Fibroblast of lung (primary cell): Measurements from ENCODE around the gene TAGAP. TPM values are rescaled to one million over a fixed set of nuclear protein-coding genes. Genes with fewer than 3 reads are reported as not detected.
"Not testable (repeated sequence)": the region's sequence is repeated elsewhere in the genome, so short reads cannot be mapped to it uniquely, and the experiment has no call there.

ENCODE experiments used
- DNase-seq, 2 donors: peaks; one replicate each; pipeline versions ENCODE4 v3.0.0 to v3.0.0-alpha.2; 2010; ENCODE audit warnings: low read depth in 2 of 2
- H2AFZ ChIP-seq: 2 replicates; pipeline ENCODE4 v1.5.1; 2012; ENCODE audit warnings: low read length, control low read depth, inconsistent platforms
- H3K27ac ChIP-seq: 2 replicates; pipeline ENCODE4 v1.5.1; 2011; ENCODE audit warnings: low read length, control low read depth; ENCODE audit not compliant: insufficient read depth
- H3K27me3 ChIP-seq: 2 replicates; pipeline ENCODE4 v1.5.1; 2011; ENCODE audit warnings: mild to moderate bottlenecking, low read length; ENCODE audit not compliant: control insufficient read depth, insufficient read depth
- H3K36me3 ChIP-seq: 2 replicates; pipeline ENCODE4 v1.5.1; 2011; ENCODE audit warnings: low read length; ENCODE audit not compliant: control insufficient read depth, insufficient read depth
- H3K4me1 ChIP-seq: 2 replicates; pipeline ENCODE4 v1.5.1; 2011; ENCODE audit warnings: low read length; ENCODE audit not compliant: control insufficient read depth, insufficient read depth; ENCODE audit errors: extremely low read depth
- H3K4me2 ChIP-seq: 2 replicates; pipeline ENCODE4 v1.5.1; 2011; ENCODE audit warnings: low read length, control low read depth; ENCODE audit not compliant: insufficient read depth; ENCODE audit errors: extremely low read depth
- H3K4me3 ChIP-seq, 4 experiments: fragments of 200-600 bp in 1 of 4; sonication (generic) in 1 of 4; replicated peaks in 1 of 4; 2 replicates each; pipeline ENCODE4 v1.5.1; 2011 to 2016; ENCODE audit warnings: low read length in 4 of 4, low read depth in 3 of 4, mild to moderate bottlenecking in 3 of 4, control low read depth in 2 of 4, inconsistent platforms in 1 of 4, mixed read lengths in 1 of 4; ENCODE audit not compliant: insufficient read depth in 1 of 4; ENCODE audit errors: control extremely low read depth in 1 of 4
- H3K79me2 ChIP-seq: 2 replicates; pipeline ENCODE4 v1.5.1; 2012; ENCODE audit warnings: mild to moderate bottlenecking, low read length, inconsistent platforms; ENCODE audit not compliant: control insufficient read depth, insufficient read depth
- H3K9ac ChIP-seq: 2 replicates; pipeline ENCODE4 v1.5.1; 2011; ENCODE audit warnings: mild to moderate bottlenecking, low read length, control low read depth; ENCODE audit not compliant: insufficient read depth
- H3K9me3 ChIP-seq: 2 replicates; pipeline ENCODE4 v1.5.1; 2012; ENCODE audit warnings: low read depth, low read length; ENCODE audit not compliant: control insufficient read depth, insufficient read depth
- H4K20me1 ChIP-seq: 2 replicates; pipeline ENCODE4 v1.5.1; 2011; ENCODE audit warnings: low read length; ENCODE audit not compliant: control insufficient read depth, insufficient read depth; ENCODE audit errors: extremely low read depth
- CTCF ChIP-seq, 2 donors: IDR thresholded peaks in 1 of 2; conservative IDR thresholded peaks in 1 of 2; 1 replicate in 1 of 2; 2 replicates in 1 of 2; pipeline ENCODE4 v1.5.1; 2011 to 2012; ENCODE audit warnings: low read length in 2 of 2, control low read depth in 1 of 2, inconsistent platforms in 1 of 2, low read depth in 1 of 2, mild to moderate bottlenecking in 1 of 2
- EZH2 ChIP-seq: IDR thresholded peaks from 2 replicates; pipeline ENCODE4 v1.5.1; 2012; ENCODE audit warnings: low read length, control low read depth, mild to moderate bottlenecking; ENCODE audit errors: missing control alignments
- polyA plus RNA-seq, 2 donors: library from polyadenylated mRNA; depleted of rRNA in 1 of 2; stranded (reverse) in 1 of 2; unstranded in 1 of 2; fragments of >200 nt; gene quantifications; 2 replicates each; pipeline ENCODE4 v1.2.1, GENCODE V29; 2011 to 2012; ENCODE audit warnings: missing spikeins in 1 of 2
- total RNA-seq: library from RNA; depleted of rRNA; stranded (reverse); fragments of >200 nt; gene quantifications from 2 replicates; pipeline ENCODE4 v1.2.1, GENCODE V29; 2014

Gene TAGAP
- total and polyA plus RNA-seq, 2 donors (not counting 1 experiment from before 2014, with no cell fraction given), result not detected

- Histone ChIP-seq H3K27ac (no peak overlapping the region), H3K36me3 (peaks cover 1% of the 10 kb centered on the region), H3K9me3 (no peaks in the 10 kb centered on the region), H4K20me1 (no peaks in the 10 kb centered on the region), H3K4me3 (no peak overlapping the region), H3K27me3 (no peaks in the 10 kb centered on the region), H3K4me2 (no peak overlapping the region), H3K9ac (no peak overlapping the region), H3K4me1 (peaks cover 6% of the 10 kb centered on the region), H3K79me2 (no peaks in the 10 kb centered on the region), H2AFZ (no peak overlapping the region)
- DNase-seq, result no peak
- TF ChIP-seq CTCF (conservative IDR thresholded peaks at IDR 0.05 in 1 of 2, IDR thresholded peaks at IDR 0.05 in 1 of 2; ENCODE audit: low read depth in 1 of 2, low read length in 2 of 2) (no peak), EZH2 (no peak)
Observed at GRCh38 chr6:158991017-158991723, 53.6 kb downstream of the TAGAP start.

- H3K4me3 ChIP-seq, H3K9me3 ChIP-seq, DNase-seq, H3K27ac ChIP-seq, H3K9ac ChIP-seq, H3K79me2 ChIP-seq, H4K20me1 ChIP-seq, H3K27me3 ChIP-seq, H3K4me1 ChIP-seq, H3K4me2 ChIP-seq, H3K36me3 ChIP-seq, H2AFZ ChIP-seq: not testable (repeated sequence)
Observed at GRCh38 chr6:158989711-158990110, 55.1 kb downstream of the TAGAP start.

GRCh38 chr6:158988477-158988876 lies 56.3 kb downstream of the TAGAP start:
- no peak for DNase-seq
- Histone ChIP-seq H3K4me2 (no peak overlapping the region), H3K9me3 (no peaks in the 10 kb centered on the region), H3K36me3 (peaks cover 1% of the 10 kb centered on the region), H3K27me3 (no peaks in the 10 kb centered on the region), H3K27ac (no peak overlapping the region), H3K9ac (no peak overlapping the region), H4K20me1 (no peaks in the 10 kb centered on the region), H3K79me2 (no peaks in the 10 kb centered on the region), H3K4me1 (no peaks in the 10 kb centered on the region), H2AFZ (no peak overlapping the region), H3K4me3 (no peak overlapping the region)
- no peak for TF ChIP-seq EZH2
- no peak for TF ChIP-seq CTCF (conservative IDR thresholded peaks at IDR 0.05 in 1 of 2, IDR thresholded peaks at IDR 0.05 in 1 of 2; ENCODE audit: low read depth in 1 of 2, low read length in 2 of 2)
